ENCODE results near the gene MPHOSPH6. TPM values are rescaled to one million over a fixed set of nuclear protein-coding genes. Genes with fewer than 3 reads are reported as not detected.
A peak's percentile ranks its signal among the peaks of the same experiment; 100 is the strongest.

The MPHOSPH6 gene
- total and polyA plus RNA-seq, 2 of the 8 experiments (the other 6 are each of a cell fraction or from before 2014, with no cell fraction given), result 19.7 to 32.9 TPM

- TF ChIP-seq MAFK (IDR thresholded peaks at IDR 0.05; ENCODE audit: low read depth, low read length), result no peak
- TF ChIP-seq SAP30 (IDR thresholded peaks at IDR 0.05; ENCODE audit: insufficient read depth, insufficient replicate concordance, low read length), result no peak
- no peak for TF ChIP-seq RFX5 (IDR thresholded peaks at IDR 0.05; ENCODE audit: borderline replicate concordance, low read depth, low read length)
- TF ChIP-seq HDAC6 (IDR thresholded peaks at IDR 0.05; ENCODE audit: low read depth, low read length), result no peak
- TF ChIP-seq POLR2A (IDR thresholded peaks at IDR 0.05; ENCODE audit: control extremely low read depth in 1 of 2, low read depth in 2 of 2, low read length in 2 of 2), result peak; percentile 88 to 91
- no peak for TF ChIP-seq RXRA (IDR thresholded peaks at IDR 0.05; ENCODE audit: insufficient read depth, low read depth, low read length)
- no peak for TF ChIP-seq BRCA1 (IDR thresholded peaks at IDR 0.05; ENCODE audit: low read depth, low read length)
- no peak for TF ChIP-seq CTBP2 (IDR thresholded peaks at IDR 0.05; ENCODE audit: borderline replicate concordance, insufficient read depth, insufficient read length, low read length)
- no peak for TF ChIP-seq POU5F1 (IDR thresholded peaks at IDR 0.05; ENCODE audit: low read depth, low read length)
- no peak for TF ChIP-seq CTCF (IDR thresholded peaks at IDR 0.05; ENCODE audit: control extremely low read depth in 1 of 3, insufficient read depth in 1 of 3, low read depth in 1 of 3, low read length in 3 of 3)
- TF ChIP-seq SIN3A (conservative IDR thresholded peaks at IDR 0.05 in 1 of 2, IDR thresholded peaks at IDR 0.05 in 1 of 2; ENCODE audit: low read depth in 1 of 2, low read length in 2 of 2), result 0 out of 4 replicates have a peak, but pooled peaks of 1 of the 2 experiments have one; percentile 52
- no peak for TF ChIP-seq SP2 (IDR thresholded peaks at IDR 0.05; ENCODE audit: low read length)
- no peak for TF ChIP-seq TCF12 (IDR thresholded peaks at IDR 0.05; ENCODE audit: low read depth, low read length)
- TF ChIP-seq SP1 (IDR thresholded peaks at IDR 0.05; ENCODE audit: low read depth, low read length), result no peak
- no peak for TF ChIP-seq SRF (IDR thresholded peaks at IDR 0.05; ENCODE audit: low read depth, low read length)
- TF ChIP-seq EGR1 (IDR thresholded peaks at IDR 0.05; ENCODE audit: borderline replicate concordance, low read depth, low read length), result no peak
- TF ChIP-seq HDAC2 (IDR thresholded peaks at IDR 0.05; ENCODE audit: borderline replicate concordance in 1 of 2, low read depth in 2 of 2, low read length in 2 of 2), result no peak
- peak; percentile 48; the same call in 1 of the 2 replicates for TF ChIP-seq TBP (IDR thresholded peaks at IDR 0.05; ENCODE audit: low read depth, low read length)
- peak; percentile 73 for TF ChIP-seq TAF1 (IDR thresholded peaks at IDR 0.05; ENCODE audit: low read depth, low read length)
Measured at GRCh38 chr16:82169861-82170845, at the start of gene MPHOSPH6 (continued).

Measured in H1 (cell line).